Suprapubic skin (tissue), 4 donors: Measurements from ENCODE around the gene UBXN1. TPM values are rescaled to one million over a fixed set of nuclear protein-coding genes. Genes with fewer than 3 reads are reported as not detected.

ENCODE experiments used
- total RNA-seq, 4 donors: library from RNA; depleted of rRNA; stranded (reverse); fragments of >200 nt; gene quantifications; one replicate each; pipeline ENCODE4 v1.1.0, GENCODE V29; 2016

Gene UBXN1
- total RNA-seq, 4 donors from 2014 or later, result 125 to 194 (median 143) TPM

Other genes starting within 250 kb of the UBXN1 start
- gene AHNAK, start 132.3 kb downstream of the UBXN1 start, total RNA-seq, result 1,000 to 10,000 TPM; 1,174 to 1,475 (median 1,322) TPM
- gene EEF1G, start 105.2 kb downstream of the UBXN1 start, total RNA-seq, result 1,000 to 10,000 TPM; 1,221 to 2,946 (median 2,495) TPM
- 10 to 100 TPM in 3 of 4 donors, 1 to 10 TPM in 1; 8.0 to 16.3 (median 12.5) TPM for gene TUT1, start 87.5 kb downstream of the UBXN1 start, total RNA-seq
- gene MTA2, start 77.2 kb downstream of the UBXN1 start, total RNA-seq, result 100 to 1,000 TPM; 107 to 125 (median 110) TPM
- 10 to 100 TPM; 43.1 to 74.8 (median 55.8) TPM for gene EML3, start 66.3 kb downstream of the UBXN1 start, total RNA-seq
- gene ROM1, start 65.8 kb downstream of the UBXN1 start, total RNA-seq, result 1 to 10 TPM in 3 of 4 donors, under 1 TPM in 1; 0.80 to 4.9 (median 2.3) TPM
- gene B3GAT3, start 57.1 kb downstream of the UBXN1 start, total RNA-seq, result 10 to 100 TPM; 29.9 to 54.1 (median 40.6) TPM
- 100 to 1,000 TPM in 2 of 4 donors, 10 to 100 TPM in 2; 76.0 to 118 (median 102) TPM for gene GANAB, start 32.5 kb downstream of the UBXN1 start, total RNA-seq
- gene INTS5, start 25.8 kb downstream of the UBXN1 start, total RNA-seq, result 10 to 100 TPM; 17.7 to 35.1 (median 31.4) TPM
- gene C11orf98, start 13.9 kb downstream of the UBXN1 start, total RNA-seq, result 10 to 100 TPM; 12.8 to 29.3 (median 25.7) TPM
- 1 to 10 TPM; 2.8 to 6.0 (median 4.2) TPM for gene CSKMT, start 13.8 kb downstream of the UBXN1 start, total RNA-seq
- 10 to 100 TPM in 2 of 4 donors, 1 to 10 TPM in 2; 9.1 to 12.4 (median 9.8) TPM for gene UQCC3, start 7.4 kb downstream of the UBXN1 start, total RNA-seq
- 1 to 10 TPM; 1.7 to 8.7 (median 3.3) TPM for gene LBHD1, start 6.8 kb downstream of the UBXN1 start, total RNA-seq
- gene LRRN4CL, start 10.5 kb upstream of the UBXN1 start, total RNA-seq, result 1 to 10 TPM; 3.3 to 7.6 (median 5.9) TPM
- 10 to 100 TPM; 28.9 to 76.3 (median 59.3) TPM for gene BSCL2, start 28.4 kb upstream of the UBXN1 start, total RNA-seq
- gene GNG3, start 28.6 kb upstream of the UBXN1 start, total RNA-seq, result under 1 TPM in 1 of 4 donors, not detected in 3; 0.68 TPM
- 10 to 100 TPM; 21.1 to 51.5 (median 33.6) TPM for gene HNRNPUL2, start 48.4 kb upstream of the UBXN1 start, total RNA-seq
- 10 to 100 TPM; 16.3 to 42.3 (median 31.7) TPM for gene TTC9C, start 49.4 kb upstream of the UBXN1 start, total RNA-seq
- 10 to 100 TPM; 10.9 to 32.2 (median 14.3) TPM for gene ZBTB3, start 75.1 kb upstream of the UBXN1 start, total RNA-seq
- 100 to 1,000 TPM in 1 of 4 donors, 10 to 100 TPM in 3; 46.9 to 117 (median 52.1) TPM for gene POLR2G, start 82.5 kb upstream of the UBXN1 start, total RNA-seq
- gene TAF6L, start 92.3 kb upstream of the UBXN1 start, total RNA-seq, result 10 to 100 TPM; 10.2 to 48.7 (median 21.9) TPM
- gene TMEM179B, start 108.3 kb upstream of the UBXN1 start, total RNA-seq, result 10 to 100 TPM; 37.6 to 72.6 (median 59.8) TPM
- 10 to 100 TPM; 15.9 to 30.2 (median 23.4) TPM for gene TMEM223, start 112.9 kb upstream of the UBXN1 start, total RNA-seq
- gene NXF1, start 126.4 kb upstream of the UBXN1 start, total RNA-seq, result 100 to 1,000 TPM in 3 of 4 donors, 10 to 100 TPM in 1; 88.1 to 156 (median 115) TPM
- gene STX5, start 153.0 kb upstream of the UBXN1 start, total RNA-seq, result 10 to 100 TPM; 26.8 to 47.8 (median 43.2) TPM
- gene TEX54, start 153.8 kb upstream of the UBXN1 start, total RNA-seq, result not detected
- 10 to 100 TPM; 63.3 to 79.8 (median 70.3) TPM for gene WDR74, start 160.5 kb upstream of the UBXN1 start, total RNA-seq
- 100 to 1,000 TPM; 170 to 234 (median 198) TPM for gene SLC3A2, start 201.8 kb upstream of the UBXN1 start, total RNA-seq
- 1 to 10 TPM; 2.5 to 5.4 (median 4.5) TPM for gene CHRM1, start 242.3 kb upstream of the UBXN1 start, total RNA-seq